Prostate gland (tissue), 2 donors: Measurements from ENCODE around the gene PPIB.

Experiments
- CTCF ChIP-seq, 4 experiments: fragments of 200-600 bp in 2 of 4; fragments of 450-650 bp in 2 of 4; sonication (generic) in 2 of 4; IDR thresholded peaks; 1 replicate in 3 of 4; 2 replicates in 1 of 4; pipeline ENCODE4 v1.5.1; 2016 to 2019; ENCODE audit warnings: antibody characterized with exemption in 4 of 4, mild to moderate bottlenecking in 2 of 4, moderate library complexity in 2 of 4
- POLR2A ChIP-seq: fragments of 450-650 bp; IDR thresholded peaks from one replicate; pipeline ENCODE4 v1.6.1; 2016; ENCODE audit warnings: antibody characterized with exemption, mild to moderate bottlenecking
- POLR2AphosphoS5 ChIP-seq: sonication (generic); formaldehyde crosslinking; IDR thresholded peaks from one replicate; pipeline ENCODE4 v1.6.1; 2017; ENCODE audit warnings: antibody characterized with exemption

DNA sequence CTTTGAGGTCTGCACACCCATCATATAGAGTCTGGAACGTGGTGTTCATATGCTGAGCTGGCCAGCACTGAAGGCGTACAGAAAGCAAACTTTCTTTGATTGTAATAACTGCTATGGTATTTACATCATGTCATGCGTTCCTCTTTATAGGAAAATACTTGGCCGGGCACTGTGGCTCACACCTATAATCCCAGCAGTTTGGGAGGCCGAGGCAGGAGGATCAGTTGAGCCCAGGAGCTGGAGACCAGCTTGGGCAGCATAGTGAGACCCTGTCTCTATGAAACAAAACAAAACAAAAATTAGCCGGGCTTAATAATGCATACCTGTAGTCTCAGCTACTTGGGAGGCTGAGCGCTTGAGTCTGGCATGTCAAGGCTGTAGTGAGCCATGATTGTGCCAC, 14.7 kb downstream of the PPIB start:
- no peak for TF ChIP-seq CTCF (IDR thresholded peaks at IDR 0.05)
- no peak for TF ChIP-seq POLR2A
- no peak for TF ChIP-seq POLR2AphosphoS5
